GM18870 (cell line): Measurements from ENCODE around the gene ZNF142.
A peak's percentile ranks its signal among the peaks of the same experiment; 100 is the strongest.
"Not testable (repeated sequence)": the region's sequence is repeated elsewhere in the genome, so short reads cannot be mapped to it uniquely, and the experiment has no call there.

Experiments used
- ATAC-seq: cut with Tn5 transposase; IDR thresholded peaks from one replicate; pipeline ENCODE4 v1.9.1; 2021; ENCODE audit warnings: moderate library complexity; ENCODE audit not compliant: unreplicated experiment

Gene ZNF142

GRCh38 chr2:218659258-218659987, at the start of gene ZNF142, which contains the start of gene BCS1L:
ZNF142 (minus strand) TSS chr2:218659623; CDS start chr2:218656429, 3,194 bp downstream.
BCS1L (plus strand) TSS chr2:218659683; CDS start chr2:218660988, 1,305 bp downstream.
- peak; percentile 74 for ATAC-seq

GRCh38 chr2:218708086-218708485, 48.7 kb upstream of the ZNF142 start:
- ATAC-seq: peak; percentile 50

GRCh38 chr2:218703341-218703740, 43.9 kb upstream of the ZNF142 start:
- no peak for ATAC-seq

- no peak for ATAC-seq
These were observed 42.4 kb upstream of the ZNF142 start for GRCh38 chr2:218701806-218702205.

GRCh38 chr2:218698885-218699284, 39.5 kb upstream of the ZNF142 start:
- no peak for ATAC-seq

GRCh38 chr2:218694405-218695145, 35.2 kb upstream of the ZNF142 start:
- no peak for ATAC-seq

GRCh38 chr2:218691234-218691633, 31.8 kb upstream of the ZNF142 start:
- no peak for ATAC-seq

GRCh38 chr2:218687400-218688060, 28.1 kb upstream of the ZNF142 start:
- not testable (repeated sequence) for ATAC-seq

GRCh38 chr2:218680061-218680460, 20.6 kb upstream of the ZNF142 start:
- no peak for ATAC-seq

GRCh38 chr2:218679119-218679518, 19.7 kb upstream of the ZNF142 start:
- ATAC-seq: no peak

- peak; percentile 90 for ATAC-seq
These were observed 12.5 kb upstream of the ZNF142 start, which contains the start of the genes RNF25 and STK36 for GRCh38 chr2:218671654-218672566. RNF25 (minus strand) TSS chr2:218672002; CDS start chr2:218671970, 32 bp downstream. STK36 (plus strand) TSS chr2:218672086; CDS start chr2:218672830, 744 bp downstream.

GRCh38 chr2:218671097-218671653, 11.8 kb upstream of the ZNF142 start:
- ATAC-seq: no peak

GRCh38 chr2:218664653-218665052, 5.2 kb upstream of the ZNF142 start:
- no peak for ATAC-seq

- ATAC-seq: no peak
These were observed 4.5 kb upstream of the ZNF142 start for GRCh38 chr2:218663901-218664300.

- ATAC-seq: no peak
These were observed 3.4 kb upstream of the ZNF142 start for GRCh38 chr2:218662827-218663226.

GRCh38 chr2:218662377-218662776, 3.0 kb upstream of the ZNF142 start:
- ATAC-seq: no peak

- ATAC-seq: no peak
These were observed 550 bp upstream of the ZNF142 start for GRCh38 chr2:218659988-218660358.

GRCh38 chr2:218658671-218659257, 659 bp downstream of the ZNF142 start:
- ATAC-seq: peak; percentile 51

- ATAC-seq: no peak
These were observed 3.7 kb downstream of the ZNF142 start for GRCh38 chr2:218655751-218656150.

- no peak for ATAC-seq
These were observed 10.7 kb downstream of the ZNF142 start for GRCh38 chr2:218648787-218649100.
